PC-3 (cell line): ENCODE measurements around the gene TMEM243. TPM values are rescaled to one million over a fixed set of nuclear protein-coding genes. Genes with fewer than 3 reads are reported as not detected.

ENCODE experiments used
- ATAC-seq: fragments of 200-7000 bp; cut with Tn5 transposase; 2 replicates; pipeline ENCODE4 v1.9.1; 2020; ENCODE audit warnings: mild to moderate bottlenecking, moderate library complexity
- BruUV-seq: library from RNA; stranded (reverse); fragments of 400-500 nt; replicated peaks from 2 replicates; lab custom pipeline; 2021; lab: Mats Ljungman, UMichigan
- CTCF ChIA-PET: fragments of 300-600 bp; sonication (Branson Sonifier 250); formaldehyde crosslinking; loops from one replicate; lab custom pipeline; 2022; ENCODE audit warnings: antibody characterized with exemption; lab: Charles Lee
- POLR2A ChIA-PET: fragments of 300-600 bp; sonication (Branson Sonifier 250); formaldehyde crosslinking; loops from one replicate; lab custom pipeline; 2022; ENCODE audit warnings: antibody characterized with exemption; ENCODE audit not compliant: unreplicated experiment; lab: Charles Lee
- DNase-seq: peaks from one replicate; pipeline ENCODE4 v3.0.0-alpha.2; 2015
- H2AFZ ChIP-seq: fragments of 300-600 bp; sonication (generic); 2 replicates; pipeline ENCODE4 v1.6.0; 2016; ENCODE audit warnings: antibody characterized with exemption, low read length
- H3F3A ChIP-seq: fragments of 300-600 bp; sonication (generic); one replicate; pipeline ENCODE4 v1.6.0; 2017; ENCODE audit warnings: antibody characterized with exemption, low read length, control low read depth, mild to moderate bottlenecking; ENCODE audit not compliant: unreplicated experiment
- H3K27ac ChIP-seq: fragments of 300-600 bp; sonication (generic); 2 replicates; pipeline ENCODE4 v1.5.1; 2016; ENCODE audit warnings: mild to moderate bottlenecking, low read length
- H3K27me3 ChIP-seq: fragments of 300-600 bp; sonication (generic); 2 replicates; pipeline ENCODE4 v1.6.1; 2016; ENCODE audit warnings: low read length, mixed read lengths
- H3K36me3 ChIP-seq: fragments of 300-600 bp; sonication (generic); 2 replicates; pipeline ENCODE4 v1.6.1; 2016; ENCODE audit warnings: low read depth, mixed run types, low read length, mixed read lengths
- H3K4me1 ChIP-seq: fragments of 300-600 bp; sonication (generic); 2 replicates; pipeline ENCODE4 v1.5.1; 2016; ENCODE audit warnings: low read length; ENCODE audit not compliant: insufficient read depth
- H3K4me2 ChIP-seq: fragments of 300-600 bp; sonication (generic); 2 replicates; pipeline ENCODE4 v1.6.0; 2016; ENCODE audit warnings: low read length
- H3K4me3 ChIP-seq: fragments of 300-600 bp; sonication (generic); 2 replicates; pipeline ENCODE4 v1.5.1; 2016; ENCODE audit warnings: mild to moderate bottlenecking, low read length, mixed read lengths
- H3K79me2 ChIP-seq: fragments of 300-600 bp; sonication (generic); 2 replicates; pipeline ENCODE4 v1.6.1; 2017; ENCODE audit warnings: low read length, mixed read lengths
- H3K9ac ChIP-seq: fragments of 300-600 bp; sonication (generic); 2 replicates; pipeline ENCODE4 v1.6.0; 2016; ENCODE audit warnings: mild to moderate bottlenecking, low read length
- H3K9me2 ChIP-seq: fragments of 300-600 bp; sonication (generic); replicated peaks from 2 replicates; pipeline ENCODE4 v1.6.1; 2016; ENCODE audit warnings: mixed run types, low read length, mixed read lengths
- H3K9me3 ChIP-seq: fragments of 300-600 bp; sonication (generic); 2 replicates; pipeline ENCODE4 v1.6.1; 2016; ENCODE audit warnings: low read length, mixed read lengths
- H4K20me1 ChIP-seq: fragments of 300-600 bp; sonication (generic); 2 replicates; pipeline ENCODE4 v1.6.1; 2016; ENCODE audit warnings: low read length, mixed read lengths
- EZH2 ChIP-seq: fragments of 300-600 bp; sonication (generic); IDR thresholded peaks from one replicate; pipeline ENCODE4 v1.6.1; 2017; ENCODE audit warnings: antibody characterized with exemption, mild to moderate bottlenecking, low read length; ENCODE audit not compliant: unreplicated experiment
- EZH2phosphoT487 ChIP-seq: fragments of 300-600 bp; sonication (generic); IDR thresholded peaks from 2 replicates; pipeline ENCODE4 v1.6.1; 2018; ENCODE audit warnings: mild to moderate bottlenecking, antibody characterized with exemption, low read length, borderline replicate concordance
- intact Hi-C: fragments of 100-400 bp; cut with micrococcal nuclease; formaldehyde crosslinking; loops from 2 replicates; pipeline ENCODE4 v1.9.0; 2023
- total RNA-seq: library from RNA; depleted of rRNA; stranded (reverse); fragments of >200 nt; gene quantifications from 2 replicates; pipeline ENCODE4 v1.2.3, GENCODE V29; 2014
- TF ChIP-seq, protein P1 (sequence below): fragments of 300-600 bp; sonication (generic); conservative IDR thresholded peaks from 2 replicates; pipeline ENCODE4 v1.5.1; 2017; ENCODE audit warnings: antibody characterized with exemption, low read depth, mild to moderate bottlenecking, low read length

Gene TMEM243
- total RNA-seq, 1 experiment from 2014 or later = 16.6 TPM

DNA sequence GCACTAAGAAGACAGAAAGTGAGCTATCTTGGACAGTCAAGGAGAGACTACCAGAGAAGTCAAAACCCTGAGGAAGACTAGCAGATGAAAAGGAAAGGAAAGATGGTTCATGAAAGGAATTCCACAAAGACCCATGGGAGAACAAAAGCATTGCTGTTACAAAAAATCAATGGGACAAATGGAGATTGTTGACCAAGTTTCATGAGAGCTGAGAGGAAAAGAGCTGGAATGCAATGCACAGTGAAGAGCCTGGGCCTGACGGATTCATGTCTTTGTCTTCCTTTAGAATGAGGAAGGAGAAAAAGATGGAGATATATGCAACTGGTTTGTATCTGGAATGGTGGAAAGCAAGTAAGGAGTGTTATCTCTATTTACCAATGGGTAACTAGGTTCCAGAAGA, 17.3 kb downstream of the TMEM243 start:
- CTCF ChIA-PET = no interaction called here
- peaks cover 21% of the 10 kb centered on the region for H3K79me2 ChIP-seq
- BruUV-seq = no TSS peak

DNA sequence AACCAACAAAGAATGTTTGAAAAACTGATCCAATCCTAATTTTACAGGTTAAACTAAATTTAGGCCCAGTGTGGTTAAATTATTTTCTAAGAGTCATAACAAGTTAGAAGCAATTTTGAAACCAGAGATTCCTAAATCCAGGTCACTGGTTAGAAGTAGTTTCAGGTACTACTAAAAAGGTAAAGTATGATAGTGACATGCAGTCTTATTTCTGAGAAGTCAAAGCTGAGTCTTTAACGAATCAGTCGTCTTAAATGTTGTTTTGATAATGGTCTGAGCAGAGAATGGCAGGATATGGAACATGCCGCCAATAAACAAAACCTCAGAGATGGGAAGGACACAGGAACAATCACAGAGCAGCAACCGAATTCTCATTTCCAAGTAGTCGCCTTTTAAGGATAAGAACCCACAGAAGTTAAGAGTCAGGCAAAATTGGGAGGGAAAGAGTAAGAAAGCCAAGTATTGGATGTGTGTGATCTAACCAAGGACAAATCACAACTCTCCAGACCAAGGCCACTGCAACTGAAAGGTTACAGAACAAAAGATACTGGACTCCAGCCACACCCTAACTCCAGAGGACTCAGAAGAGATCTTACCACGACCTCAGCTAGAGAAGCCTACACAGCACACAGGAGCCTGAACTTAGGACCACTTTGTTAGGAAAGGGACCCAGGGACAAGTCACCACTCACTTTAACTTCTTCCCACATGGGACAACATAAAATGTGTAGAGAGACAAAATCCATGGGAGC, 19.7 kb downstream of the TMEM243 start:
- peaks cover 21% of the 10 kb centered on the region for H3K79me2 ChIP-seq
- no peak overlapping the region for H3K4me3 ChIP-seq
- ATAC-seq = no peak
- no peak overlapping the region for H3K27ac ChIP-seq
- no peaks in the 10 kb centered on the region for H4K20me1 ChIP-seq
- no peak overlapping the region for H3K4me2 ChIP-seq
- H3K4me1 ChIP-seq = no peaks in the 10 kb centered on the region
- no TSS peak for BruUV-seq
- H3K9ac ChIP-seq = no peak overlapping the region
- no peak overlapping the region for H2AFZ ChIP-seq
- peaks cover 6% of the 10 kb centered on the region; the same call in 1 of the 2 replicates for H3K9me3 ChIP-seq
- TF ChIP-seq, protein P1, sequence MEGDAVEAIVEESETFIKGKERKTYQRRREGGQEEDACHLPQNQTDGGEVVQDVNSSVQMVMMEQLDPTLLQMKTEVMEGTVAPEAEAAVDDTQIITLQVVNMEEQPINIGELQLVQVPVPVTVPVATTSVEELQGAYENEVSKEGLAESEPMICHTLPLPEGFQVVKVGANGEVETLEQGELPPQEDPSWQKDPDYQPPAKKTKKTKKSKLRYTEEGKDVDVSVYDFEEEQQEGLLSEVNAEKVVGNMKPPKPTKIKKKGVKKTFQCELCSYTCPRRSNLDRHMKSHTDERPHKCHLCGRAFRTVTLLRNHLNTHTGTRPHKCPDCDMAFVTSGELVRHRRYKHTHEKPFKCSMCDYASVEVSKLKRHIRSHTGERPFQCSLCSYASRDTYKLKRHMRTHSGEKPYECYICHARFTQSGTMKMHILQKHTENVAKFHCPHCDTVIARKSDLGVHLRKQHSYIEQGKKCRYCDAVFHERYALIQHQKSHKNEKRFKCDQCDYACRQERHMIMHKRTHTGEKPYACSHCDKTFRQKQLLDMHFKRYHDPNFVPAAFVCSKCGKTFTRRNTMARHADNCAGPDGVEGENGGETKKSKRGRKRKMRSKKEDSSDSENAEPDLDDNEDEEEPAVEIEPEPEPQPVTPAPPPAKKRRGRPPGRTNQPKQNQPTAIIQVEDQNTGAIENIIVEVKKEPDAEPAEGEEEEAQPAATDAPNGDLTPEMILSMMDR = no peak
- H3K36me3 ChIP-seq = peaks cover 64% of the 10 kb centered on the region
- no peaks in the 10 kb centered on the region for H3K27me3 ChIP-seq
- intact Hi-C loops = no loop called here
- H3K9me2 ChIP-seq = no peaks in the 10 kb centered on the region
- H3F3A ChIP-seq = no peaks in the 10 kb centered on the region
- no peak for DNase-seq
- ChIA-PET POLR2A (no interaction called here), CTCF (no interaction called here)

More for the DNA sequence above, 17.3 kb downstream of the TMEM243 start:
- H3K9me2 ChIP-seq = no peaks in the 10 kb centered on the region
- H3K27ac ChIP-seq = no peak overlapping the region
- intact Hi-C loops = no loop called here
- DNase-seq (no peak), ATAC-seq (no peak)
- POLR2A ChIA-PET = no interaction called here
- peaks cover 3% of the 10 kb centered on the region for H3F3A ChIP-seq
- no peak overlapping the region for H3K4me2 ChIP-seq
- peaks cover 10% of the 10 kb centered on the region; the same call in 1 of the 2 replicates for H3K9me3 ChIP-seq
- no peak overlapping the region for H3K9ac ChIP-seq
- no peaks in the 10 kb centered on the region for H3K27me3 ChIP-seq
- peaks cover 4% of the 10 kb centered on the region; the same call in 1 of the 2 replicates for H3K4me1 ChIP-seq
- no peaks in the 10 kb centered on the region for H4K20me1 ChIP-seq
- peaks cover 53% of the 10 kb centered on the region for H3K36me3 ChIP-seq
- TF ChIP-seq EZH2 (no peak), EZH2phosphoT487 (no peak)
- TF ChIP-seq, protein P1 = no peak
- H3K4me3 ChIP-seq = no peak overlapping the region
- H2AFZ ChIP-seq = no peak overlapping the region

DNA sequence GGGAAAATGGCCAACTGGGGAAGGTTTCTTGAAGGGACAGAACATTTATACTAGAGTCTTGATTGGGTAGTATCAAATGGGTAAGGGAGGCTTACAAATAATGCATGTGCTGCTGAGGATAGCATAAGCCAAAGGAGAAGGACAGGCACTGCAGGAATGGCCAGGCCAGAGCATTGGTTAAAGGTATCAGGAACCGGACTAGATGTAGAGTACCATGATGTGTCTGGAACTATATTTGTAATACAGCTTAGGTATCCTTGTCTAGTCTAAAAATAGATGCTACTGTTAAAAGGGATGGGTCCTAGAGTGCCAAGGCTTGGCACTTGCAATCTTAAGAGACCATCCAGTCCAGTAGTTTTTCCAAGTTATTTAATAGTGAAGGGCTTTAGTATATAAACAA, 20.3 kb downstream of the TMEM243 start:
- POLR2A ChIA-PET = no interaction called here
- Histone ChIP-seq H3K9me3 (no peaks in the 10 kb centered on the region), H3F3A (no peaks in the 10 kb centered on the region), H3K4me3 (no peak overlapping the region), H3K27ac (no peak overlapping the region), H3K4me1 (no peaks in the 10 kb centered on the region), H3K27me3 (no peaks in the 10 kb centered on the region), H3K4me2 (no peak overlapping the region), H3K9ac (no peak overlapping the region), H3K79me2 (peaks cover 21% of the 10 kb centered on the region), H3K36me3 (peaks cover 63% of the 10 kb centered on the region), H3K9me2 (no peaks in the 10 kb centered on the region), H4K20me1 (no peaks in the 10 kb centered on the region), H2AFZ (no peak overlapping the region)
- no TSS peak for BruUV-seq
- DNase-seq (no peak), ATAC-seq (no peak)
- TF ChIP-seq EZH2phosphoT487 (no peak), EZH2 (no peak)
- TF ChIP-seq, protein P1 = no peak
- intact Hi-C loops = no loop called here
- CTCF ChIA-PET = no interaction called here
